ENCODE data around the gene ERI3. TPM values are rescaled to one million over a fixed set of nuclear protein-coding genes. Genes with fewer than 3 reads are reported as not detected.
"Not testable (repeated sequence)": the region's sequence is repeated elsewhere in the genome, so short reads cannot be mapped to it uniquely, and the experiment has no call there.

ERI3 gene
- polyA plus RNA-seq, 2 of the 4 experiments (the other 2 are of a cell fraction): 43.4 to 44.7 TPM

GRCh38 chr1:44210595-44210994, 144.5 kb downstream of the ERI3 start:
- DNase-seq (ENCODE audit: low read depth in 1 of 2, low spot score in 1 of 2): no peak
- H3K9me3 ChIP-seq: no peaks in the 10 kb centered on the region
- TF ChIP-seq POLR2AphosphoS2 (conservative IDR thresholded peaks at IDR 0.05; ENCODE audit: low read length) (no peak), SMC3 (IDR thresholded peaks at IDR 0.05) (no peak)
- POLR2A ChIA-PET: no interaction called here
- H3K4me2 ChIP-seq: no peak overlapping the region
- no peak overlapping the region for H3K4me3 ChIP-seq
- FAIRE-seq: no peak
- no peak for ATAC-seq
- H3K4me1 ChIP-seq: peaks cover 9% of the 10 kb centered on the region; the same call in 1 of the 3 replicates
- H3K27ac ChIP-seq: no peak overlapping the region
- 97% methylated on average over 1 of the region's 1 CpG for WGBS (ENCODE audit: missing lambda C conversion rate)
- CTCF ChIA-PET: interaction anchor here (0.7 to 1.8 kb wide), 2 partner anchors 362 to 393 kb away, joined by 3 read pairs; no protein-coding TSS in a partner anchor

DNA sequence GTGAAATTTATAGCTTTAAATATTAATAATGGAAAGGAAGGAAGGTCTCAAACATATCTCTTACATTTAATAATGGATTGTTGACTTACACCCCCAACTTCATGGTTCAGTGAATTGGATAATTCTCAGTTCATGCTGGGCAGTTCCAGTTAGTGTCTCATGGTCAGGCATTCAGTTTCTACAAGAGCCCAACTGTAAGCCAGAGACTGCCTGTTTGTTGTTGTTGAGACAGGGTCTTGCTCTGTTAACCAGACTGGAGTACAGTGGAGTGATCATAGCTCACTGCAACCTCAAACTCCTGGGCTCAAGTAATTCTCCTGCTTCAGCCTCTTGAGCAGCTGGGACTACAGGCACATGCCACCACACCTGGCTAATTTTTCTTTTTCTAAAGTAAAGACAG, 146.8 kb downstream of the ERI3 start:
- DNase-seq (ENCODE audit: low read depth in 1 of 2, low spot score in 1 of 2) (no peak), ATAC-seq (no peak), FAIRE-seq (no peak)
- ChIA-PET CTCF (interaction anchor here (1.7 kb wide), 1 partner anchor 10 kb away, joined by 6 read pairs; no protein-coding TSS in a partner anchor), POLR2A (no interaction called here)
- Histone ChIP-seq H3K4me3 (no peak overlapping the region), H3K27ac (no peak overlapping the region), H3K4me2 (no peak overlapping the region), H3K9me3 (no peaks in the 10 kb centered on the region), H3K4me1 (0 out of 3 replicates have a peak, but pooled peaks cover 3% of the 10 kb centered on the region)
- no peak for TF ChIP-seq KDM5A (IDR thresholded peaks at IDR 0.05)

DNA sequence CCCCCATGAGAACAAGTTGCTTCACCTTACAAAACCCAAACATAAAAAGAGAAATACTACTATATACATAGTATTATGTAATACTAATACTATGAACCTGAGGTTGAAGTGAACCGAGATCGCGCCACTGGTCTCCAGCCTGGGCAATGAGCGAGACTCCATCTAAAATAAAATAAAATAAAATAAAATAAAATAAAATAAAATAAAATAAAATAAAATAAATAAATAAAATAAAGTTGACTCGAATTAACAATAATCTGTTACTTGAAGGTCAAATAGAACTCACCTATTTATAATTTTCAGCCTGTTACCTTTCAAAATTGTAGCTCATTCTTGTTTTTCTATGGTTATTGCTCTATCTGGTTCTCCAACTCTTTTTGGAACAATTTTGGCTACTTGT, 148.5 kb downstream of the ERI3 start:
- H3K4me3 ChIP-seq; H3K4me1 ChIP-seq; H3K9me3 ChIP-seq; POLR2A ChIA-PET; FAIRE-seq; CTCF ChIA-PET; ATAC-seq; H3K27ac ChIP-seq; DNase-seq (ENCODE audit: low read depth in 1 of 2, low spot score in 1 of 2); H3K4me2 ChIP-seq: not testable (repeated sequence)
- 79% methylated on average over 5 of the region's 5 CpGs for WGBS (ENCODE audit: missing lambda C conversion rate)

DNA sequence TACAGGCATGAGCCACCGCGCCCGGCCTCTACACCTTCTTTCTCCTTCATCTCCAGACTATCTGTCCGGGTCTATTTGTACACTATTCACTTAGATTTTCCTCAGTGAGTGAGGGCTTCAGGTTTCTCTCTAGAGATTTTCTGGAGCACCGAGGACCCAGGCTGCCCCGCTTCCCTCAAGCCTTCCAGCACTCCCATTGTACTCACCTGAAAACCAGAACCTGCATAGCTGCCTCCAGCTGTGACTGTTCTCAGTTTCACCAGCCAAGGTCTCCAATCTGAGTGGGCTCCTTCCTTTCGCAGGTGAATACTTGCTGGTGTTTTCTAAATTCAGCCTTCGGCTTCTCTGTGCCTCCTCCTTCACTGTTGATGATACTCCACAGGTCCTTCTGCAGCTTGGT, 154.7 kb downstream of the ERI3 start:
- no peak overlapping the region for H3K4me2 ChIP-seq
- FAIRE-seq (no peak), ATAC-seq (no peak), DNase-seq (ENCODE audit: low read depth in 1 of 2, low spot score in 1 of 2) (no peak)
- POLR2A ChIA-PET: no interaction called here
- WGBS (ENCODE audit: missing lambda C conversion rate): 67% methylated on average over 8 of the region's 8 CpGs
- no peak overlapping the region for H3K27ac ChIP-seq
- no peaks in the 10 kb centered on the region for H3K9me3 ChIP-seq
- H3K4me1 ChIP-seq: no peaks in the 10 kb centered on the region
- no peak overlapping the region for H3K4me3 ChIP-seq
- CTCF ChIA-PET: no interaction called here
- TF ChIP-seq REST (IDR thresholded peaks at IDR 0.05) (no peak), EHMT2 (IDR thresholded peaks at IDR 0.05; ENCODE audit: low read depth) (no peak), E2F6 (IDR thresholded peaks at IDR 0.05; ENCODE audit: borderline replicate concordance, low read depth) (no peak), NPAS2 (CRISPR knock-in tag; IDR thresholded peaks at IDR 0.05; ENCODE audit: borderline replicate concordance) (no peak), TFCP2L1 (CRISPR knock-in tag; IDR thresholded peaks at IDR 0.05) (no peak), FOSL2 (IDR thresholded peaks at IDR 0.05) (no peak), FOSL2 (CRISPR knock-in tag; IDR thresholded peaks at IDR 0.05) (no peak), CHD4 (IDR thresholded peaks at IDR 0.05; ENCODE audit: borderline replicate concordance) (no peak), ZSCAN20 (CRISPR knock-in tag; IDR thresholded peaks at IDR 0.05) (no peak), MAZ (IDR thresholded peaks at IDR 0.05; ENCODE audit: borderline replicate concordance, low read depth, low read length) (no peak), KDM1A (IDR thresholded peaks at IDR 0.05; ENCODE audit: low read depth) (no peak), POLR2AphosphoS2 (conservative IDR thresholded peaks at IDR 0.05; ENCODE audit: low read length) (no peak), CBX2 (IDR thresholded peaks at IDR 0.05; ENCODE audit: borderline replicate concordance, low read depth) (no peak), HEYL (CRISPR knock-in tag; IDR thresholded peaks at IDR 0.05) (no peak), NFE2L2 (conservative IDR thresholded peaks at IDR 0.05; ENCODE audit: low read length) (no peak), FOSB (CRISPR knock-in tag; IDR thresholded peaks at IDR 0.05) (no peak), MAFK (IDR thresholded peaks at IDR 0.05; ENCODE audit: partially characterized antibody) (no peak), RCOR1 (IDR thresholded peaks at IDR 0.05; ENCODE audit: low read depth, low read length) (no peak)
- TF ChIP-seq, protein P1, sequence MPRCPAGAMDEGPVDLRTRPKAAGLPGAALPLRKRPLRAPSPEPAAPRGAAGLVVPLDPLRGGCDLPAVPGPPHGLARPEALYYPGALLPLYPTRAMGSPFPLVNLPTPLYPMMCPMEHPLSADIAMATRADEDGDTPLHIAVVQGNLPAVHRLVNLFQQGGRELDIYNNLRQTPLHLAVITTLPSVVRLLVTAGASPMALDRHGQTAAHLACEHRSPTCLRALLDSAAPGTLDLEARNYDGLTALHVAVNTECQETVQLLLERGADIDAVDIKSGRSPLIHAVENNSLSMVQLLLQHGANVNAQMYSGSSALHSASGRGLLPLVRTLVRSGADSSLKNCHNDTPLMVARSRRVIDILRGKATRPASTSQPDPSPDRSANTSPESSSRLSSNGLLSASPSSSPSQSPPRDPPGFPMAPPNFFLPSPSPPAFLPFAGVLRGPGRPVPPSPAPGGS (IDR thresholded peaks at IDR 0.05): no peak
- TF ChIP-seq, protein P2, sequence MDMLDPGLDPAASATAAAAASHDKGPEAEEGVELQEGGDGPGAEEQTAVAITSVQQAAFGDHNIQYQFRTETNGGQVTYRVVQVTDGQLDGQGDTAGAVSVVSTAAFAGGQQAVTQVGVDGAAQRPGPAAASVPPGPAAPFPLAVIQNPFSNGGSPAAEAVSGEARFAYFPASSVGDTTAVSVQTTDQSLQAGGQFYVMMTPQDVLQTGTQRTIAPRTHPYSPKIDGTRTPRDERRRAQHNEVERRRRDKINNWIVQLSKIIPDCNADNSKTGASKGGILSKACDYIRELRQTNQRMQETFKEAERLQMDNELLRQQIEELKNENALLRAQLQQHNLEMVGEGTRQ (IDR thresholded peaks at IDR 0.05): no peak
